Erythroblast (primary cell): ENCODE data around the gene WIPF2.
"Not testable (repeated sequence)": the region's sequence is repeated elsewhere in the genome, so short reads cannot be mapped to it uniquely, and the experiment has no call there.

Source experiments
- DNase-seq, 2 experiments: peaks; one replicate each; lab custom pipeline; 2025; lab: John Stamatoyannopoulos, UW
- GATA1 ChIP-seq: IDR thresholded peaks from 2 replicates; pipeline ENCODE4 v1.6.1; 2011; ENCODE audit warnings: low read depth, mild to moderate bottlenecking, control low read depth, low read length, moderate library complexity
- POLR2A ChIP-seq: IDR thresholded peaks from 2 replicates; pipeline ENCODE4 v1.6.1; 2011; ENCODE audit warnings: mild to moderate bottlenecking, low read length

Gene WIPF2

DNA sequence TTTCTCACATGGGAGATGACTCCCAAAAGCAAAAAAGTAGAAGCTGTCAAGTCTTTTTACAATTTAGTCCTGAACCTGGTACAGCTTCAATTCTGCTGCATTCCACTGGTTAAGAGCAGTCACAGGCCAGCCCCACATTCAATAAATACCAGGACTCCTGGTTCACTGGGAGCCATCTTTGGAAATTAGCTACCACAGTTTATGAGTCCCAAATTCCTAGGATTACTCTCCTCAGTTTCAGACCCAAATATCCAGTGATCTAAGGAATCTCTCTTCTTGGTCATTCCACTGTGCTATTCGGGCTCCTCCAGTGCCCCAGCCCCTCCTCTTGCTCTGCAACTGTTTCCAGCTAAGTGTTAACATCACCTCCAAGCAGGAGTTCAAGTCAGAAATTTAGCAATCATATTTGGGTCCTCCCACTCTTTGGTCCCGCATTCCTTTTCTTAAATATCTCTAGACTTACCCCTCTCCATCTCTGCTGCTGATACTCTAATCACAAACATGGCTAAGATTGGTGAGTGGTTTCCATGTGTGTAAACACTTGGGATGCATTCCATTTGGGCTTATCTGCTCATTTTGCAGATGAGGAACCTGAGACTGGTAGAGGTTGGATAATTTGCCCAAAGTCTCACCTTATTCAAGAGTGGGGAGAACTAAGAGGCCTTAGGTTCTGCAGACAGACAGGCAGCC, 9.6 kb upstream of the WIPF2 start:
- no peak for DNase-seq
- TF ChIP-seq GATA1 = no peak
- TF ChIP-seq POLR2A = no peak

DNA sequence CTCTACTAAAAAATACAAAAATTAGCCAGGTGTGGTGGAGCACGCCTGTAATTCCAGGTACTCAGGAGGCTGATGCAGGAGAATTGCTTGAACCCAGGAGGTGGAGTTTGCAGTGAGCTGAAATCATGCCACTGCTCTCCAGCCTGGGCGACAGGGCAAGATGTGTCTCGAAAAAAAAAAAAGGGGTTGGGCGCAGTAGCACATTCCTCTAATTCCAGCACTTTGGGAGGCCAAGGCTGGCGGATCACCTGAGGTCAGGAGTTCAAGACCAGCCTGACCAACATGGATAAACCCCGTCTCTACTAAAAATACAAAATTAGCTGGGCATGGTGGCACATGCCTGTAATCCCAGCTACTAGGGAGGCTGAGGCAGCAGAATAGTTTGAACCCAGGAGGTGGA, 5.2 kb upstream of the WIPF2 start:
- not testable (repeated sequence) for DNase-seq

DNA sequence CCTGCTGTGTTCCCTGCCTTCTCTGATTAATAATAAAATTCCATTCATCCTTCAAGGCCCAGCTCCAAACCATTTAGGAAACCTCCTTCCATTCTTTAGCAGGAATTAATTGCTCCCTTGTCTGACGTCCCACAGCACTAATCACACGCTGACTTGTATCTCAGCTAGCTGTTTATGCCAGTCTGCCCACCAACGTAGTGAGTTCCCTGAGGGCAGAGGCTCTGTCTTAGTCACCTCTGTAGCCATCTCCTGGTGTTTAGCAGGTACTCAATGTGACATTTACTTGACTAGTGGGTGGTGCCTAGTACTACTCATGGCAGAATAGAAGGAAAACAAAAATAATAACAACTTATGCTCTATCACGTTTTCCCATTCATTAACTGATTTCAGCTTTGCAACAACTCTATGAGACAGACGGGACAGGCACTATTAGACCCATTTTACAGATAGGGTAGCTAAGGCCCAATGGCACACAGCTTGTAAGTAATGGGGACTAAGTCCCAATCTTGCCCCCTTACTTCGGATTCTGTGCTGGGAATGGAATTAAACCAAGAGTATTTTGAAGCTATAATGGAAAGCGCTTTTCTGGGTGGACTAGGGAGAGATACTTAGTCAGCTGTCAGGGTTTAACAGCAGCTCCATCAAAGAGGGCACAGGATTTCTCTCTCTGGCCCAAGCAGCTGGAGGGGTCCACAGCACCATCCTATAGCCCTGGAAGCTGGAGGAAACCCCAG, 931 bp upstream of the WIPF2 start:
- TF ChIP-seq GATA1 (no peak), POLR2A (no peak)
- DNase-seq = no peak

DNA sequence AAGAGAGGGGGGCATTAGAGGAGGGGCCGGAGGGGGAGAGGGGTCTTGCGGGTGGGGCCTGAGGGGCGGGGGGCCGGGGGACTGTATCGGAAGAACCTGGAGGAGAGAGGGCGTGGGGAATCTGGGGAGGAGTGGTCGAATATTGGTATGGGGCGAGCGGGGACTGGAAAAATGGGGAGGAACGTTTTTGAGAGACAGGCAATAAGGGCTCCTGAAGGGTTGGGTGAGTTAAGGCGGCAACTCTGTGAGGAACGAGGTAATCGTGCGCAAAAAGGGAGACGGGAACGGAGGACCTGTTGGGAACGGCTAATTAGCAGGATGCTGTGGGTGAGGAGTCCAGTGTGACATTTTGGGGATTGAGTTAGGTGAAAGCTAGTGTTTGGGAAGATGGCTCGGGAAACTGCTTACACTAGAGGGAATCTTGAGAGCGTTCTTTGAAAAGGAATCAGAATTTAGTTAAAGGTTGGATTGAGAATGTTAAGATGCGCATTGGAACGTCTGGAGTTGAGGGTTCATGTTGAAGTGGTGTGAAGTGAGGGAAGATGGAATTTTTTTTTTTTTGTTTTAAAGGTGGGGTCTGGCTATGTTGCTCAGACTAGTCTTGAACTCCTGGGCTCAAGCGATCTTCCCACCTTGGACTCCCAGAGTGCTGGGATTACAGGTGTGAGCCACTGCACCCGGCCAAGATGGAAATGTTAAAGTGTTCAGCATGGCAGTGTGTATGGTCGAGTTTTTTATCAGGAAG, 662 bp downstream of the WIPF2 start:
- TF ChIP-seq GATA1 = no peak
- TF ChIP-seq POLR2A = peak; percentile 10
- peak in 1 of 2 experiments; percentile 82 for DNase-seq

GRCh38 chr17:40224718-40225550, 5.8 kb downstream of the WIPF2 start:
- TF ChIP-seq GATA1 = no peak
- TF ChIP-seq POLR2A = no peak
- DNase-seq = peak in 1 of 2 experiments; percentile 18

DNA sequence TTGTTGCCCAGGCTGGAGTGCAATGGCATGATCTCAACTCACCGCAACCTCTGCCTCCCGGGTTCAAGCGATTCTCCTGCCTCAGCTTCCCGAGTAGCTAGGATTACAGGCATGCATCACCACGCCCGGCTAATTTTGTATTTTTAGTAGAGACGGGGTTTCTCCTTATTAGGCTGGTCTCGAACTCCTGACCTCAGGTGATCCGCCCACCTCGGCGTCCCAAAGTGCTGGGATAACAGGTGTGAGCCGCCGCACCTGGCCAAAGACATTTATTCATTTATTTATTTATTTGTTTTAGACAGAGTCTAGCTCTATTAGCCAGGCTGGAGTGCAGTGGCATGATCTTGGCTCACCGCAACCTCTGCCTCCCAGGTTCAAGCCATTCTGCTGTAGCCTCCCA, 10.0 kb downstream of the WIPF2 start:
- not testable (repeated sequence) for DNase-seq

DNA sequence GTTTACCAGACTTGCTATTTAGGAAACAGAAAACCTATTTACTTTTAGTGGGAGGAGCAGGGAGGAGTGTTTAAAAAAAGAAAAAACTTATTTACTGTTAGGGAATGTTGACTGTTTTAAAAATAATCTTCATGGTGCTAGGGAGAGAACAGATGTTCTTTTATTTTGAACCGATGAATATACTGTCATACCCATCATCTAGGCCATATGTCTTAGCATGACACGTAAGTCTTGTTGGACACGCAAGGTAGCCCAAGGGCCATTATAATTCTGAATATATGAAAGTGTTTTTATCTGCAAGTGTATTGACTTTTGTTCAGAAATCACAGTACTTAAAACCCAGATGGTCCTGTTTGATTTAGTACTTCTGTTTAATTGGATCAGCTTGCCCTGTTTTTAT, 11.6 kb downstream of the WIPF2 start:
- TF ChIP-seq GATA1 (no peak), POLR2A (no peak)
- DNase-seq = no peak

DNA sequence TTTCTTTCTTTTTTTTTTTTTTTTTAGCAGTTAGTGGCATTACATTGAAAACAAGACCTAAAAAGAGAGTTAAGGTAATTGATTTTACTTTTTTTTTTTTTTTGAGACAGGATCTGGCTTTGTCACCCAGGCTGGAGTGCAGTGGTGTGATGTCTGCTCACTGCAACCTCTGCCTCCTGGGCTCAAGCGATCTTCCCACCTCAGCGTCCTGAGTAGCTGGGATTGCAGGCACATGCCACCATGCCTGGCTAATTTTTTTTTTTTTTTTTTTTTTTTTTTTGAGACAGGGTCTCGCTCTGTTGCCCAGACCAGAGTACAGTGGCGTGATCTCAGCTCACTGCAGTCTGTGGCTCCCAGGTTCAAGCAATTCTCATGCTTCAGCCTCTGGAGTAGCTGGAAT, 12.8 kb downstream of the WIPF2 start:
- DNase-seq = not testable (repeated sequence)

GRCh38 chr17:40241252-40241834, 22.2 kb downstream of the WIPF2 start:
- no peak for TF ChIP-seq POLR2A
- no peak for TF ChIP-seq GATA1
- no peak for DNase-seq

DNA sequence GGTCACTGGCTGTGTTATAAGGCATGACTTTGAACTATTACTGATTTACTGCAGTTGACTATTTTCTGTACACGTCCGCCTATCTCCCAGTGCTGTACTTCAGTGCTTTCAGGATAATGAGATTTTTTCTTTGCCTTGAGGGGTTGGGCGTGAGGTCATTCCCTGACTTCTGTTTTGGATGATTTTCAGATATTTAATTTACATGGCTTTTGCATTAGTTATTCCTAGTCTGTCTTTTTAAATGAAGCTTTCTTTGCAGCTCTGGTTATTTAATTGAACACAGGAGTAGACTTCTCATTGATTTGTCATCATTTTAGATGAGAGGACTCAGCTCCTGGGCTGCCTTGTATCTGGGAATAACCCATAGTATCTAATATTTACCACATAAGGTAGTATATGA, 23.7 kb downstream of the WIPF2 start:
- no peak for TF ChIP-seq GATA1
- TF ChIP-seq POLR2A = no peak
- no peak for DNase-seq

DNA sequence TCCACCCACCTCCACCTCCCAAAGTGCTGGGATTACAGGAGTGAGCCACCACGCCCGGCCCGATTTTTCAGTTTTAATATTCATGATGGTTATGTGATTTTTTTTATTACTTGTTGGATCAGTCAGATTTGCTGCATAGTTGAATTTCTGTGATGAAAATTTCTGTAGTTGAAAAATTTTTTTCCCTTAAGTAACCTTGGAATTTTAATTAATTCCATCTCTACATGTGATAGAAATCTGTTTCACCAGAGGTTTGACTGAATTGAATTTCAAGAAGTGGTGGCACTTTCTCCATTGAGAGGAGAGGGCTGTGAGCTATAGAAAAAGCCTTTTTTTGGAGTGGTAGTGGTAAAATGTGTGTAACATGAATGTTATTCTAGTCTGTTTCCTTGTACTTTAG, 24.7 kb downstream of the WIPF2 start:
- TF ChIP-seq POLR2A (no peak), GATA1 (no peak)
- DNase-seq = no peak

GRCh38 chr17:40244255-40244654, 25.2 kb downstream of the WIPF2 start:
- TF ChIP-seq POLR2A (no peak), GATA1 (no peak)

GRCh38 chr17:40247926-40248495, 28.9 kb downstream of the WIPF2 start:
- no peak for TF ChIP-seq GATA1
- TF ChIP-seq POLR2A = no peak
- DNase-seq = no peak

More at GRCh38 chr17:40244255-40244654, 25.2 kb downstream of the WIPF2 start:
- DNase-seq = no peak
